GM12892 (cell line): ENCODE results near the gene BICC1.

Experiments used
- DNase-seq: peaks from one replicate; pipeline ENCODE4 v3.0.0; 2011; ENCODE audit not compliant: insufficient read length
- FAIRE-seq: peaks from 2 replicates; lab custom pipeline; 2011; peaks lifted over from hg19 to GRCh38; lab: Jason Lieb, UNC
- POLR2A ChIP-seq: IDR thresholded peaks from 2 replicates; pipeline ENCODE4 v1.6.1; 2011; ENCODE audit warnings: low read depth, low read length, control low read depth
- POLR2AphosphoS5 ChIP-seq: IDR thresholded peaks from 2 replicates; pipeline ENCODE4 v1.6.1; 2011; ENCODE audit warnings: low read depth, low read length, control low read depth
- TAF1 ChIP-seq: IDR thresholded peaks from 2 replicates; pipeline ENCODE4 v1.6.1; 2011; ENCODE audit warnings: low read depth, mild to moderate bottlenecking, control low read depth, low read length, borderline replicate concordance

The BICC1 gene

GRCh38 chr10:58555170-58555929 is 42.7 kb downstream of the BICC1 start:
- FAIRE-seq (no peak), DNase-seq (no peak)
- no peak for TF ChIP-seq TAF1
- no peak for TF ChIP-seq POLR2A
- no peak for TF ChIP-seq POLR2AphosphoS5

GRCh38 chr10:58555930-58556311 is 43.2 kb downstream of the BICC1 start:
- TF ChIP-seq POLR2AphosphoS5 (no peak), POLR2A (no peak), TAF1 (no peak)
- no peak for DNase-seq
- no peak for FAIRE-seq

DNA sequence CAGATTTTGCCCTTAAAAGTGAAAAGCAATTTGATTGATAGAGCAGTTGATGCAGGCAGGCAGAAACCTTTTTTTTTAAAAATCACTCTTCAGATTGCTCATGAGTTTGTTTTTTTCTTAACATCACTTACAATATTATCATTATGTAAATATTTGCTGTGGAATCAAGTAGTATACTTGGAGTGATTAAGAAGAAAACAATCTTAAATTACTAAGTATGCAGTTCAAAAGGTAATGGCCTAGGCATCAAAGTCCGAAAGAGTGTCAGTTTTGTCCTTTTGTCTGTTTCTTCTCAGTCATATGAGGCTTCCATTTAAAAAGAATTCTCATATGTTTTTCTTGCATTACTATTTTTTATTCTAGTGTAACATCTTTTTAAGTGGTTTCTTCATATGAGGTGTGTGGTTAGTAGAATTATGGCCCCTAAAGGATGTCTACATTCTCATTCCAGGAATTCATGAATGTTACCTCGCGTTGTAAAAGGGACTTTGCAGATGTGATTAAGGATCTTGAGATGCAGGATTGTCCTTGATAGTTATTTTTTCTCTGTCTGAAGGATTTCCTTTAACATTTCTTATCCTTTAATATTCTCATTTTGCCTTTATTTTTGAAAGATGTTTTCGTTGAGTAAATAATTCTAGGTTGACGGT is 44.0 kb downstream of the BICC1 start:
- FAIRE-seq (peak; percentile 17), DNase-seq (no peak)
- TF ChIP-seq POLR2A (no peak), TAF1 (no peak), POLR2AphosphoS5 (no peak)

DNA sequence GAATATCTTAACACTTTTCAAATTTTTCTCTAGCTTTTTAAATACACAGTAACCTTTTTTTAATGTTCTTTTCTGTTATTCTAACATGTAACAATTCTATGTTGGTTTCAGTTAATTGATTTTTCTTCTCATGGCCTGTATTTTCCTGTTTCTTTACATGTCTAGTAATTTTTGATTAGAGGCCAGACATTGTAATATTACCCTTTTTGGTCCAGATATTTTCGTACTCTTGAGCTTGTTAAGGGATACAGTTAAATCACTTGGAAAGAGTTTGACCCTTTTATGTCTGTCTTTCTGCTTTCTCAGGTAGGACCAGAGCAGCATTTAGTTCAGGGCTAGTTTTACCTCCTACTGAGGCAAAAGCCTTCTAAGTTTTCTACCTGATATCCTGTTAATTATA is 45.0 kb downstream of the BICC1 start:
- no peak for DNase-seq
- TF ChIP-seq POLR2AphosphoS5 (no peak), POLR2A (no peak), TAF1 (no peak)
- FAIRE-seq: no peak

- FAIRE-seq: no peak
- DNase-seq: no peak
- TF ChIP-seq POLR2AphosphoS5: no peak
Observed at GRCh38 chr10:58560068-58560467, 47.4 kb downstream of the BICC1 start.

- DNase-seq (no peak), FAIRE-seq (no peak)
- no peak for TF ChIP-seq TAF1
- TF ChIP-seq POLR2A: no peak
Observed at GRCh38 chr10:58565271-58565670, 52.6 kb downstream of the BICC1 start.

DNA sequence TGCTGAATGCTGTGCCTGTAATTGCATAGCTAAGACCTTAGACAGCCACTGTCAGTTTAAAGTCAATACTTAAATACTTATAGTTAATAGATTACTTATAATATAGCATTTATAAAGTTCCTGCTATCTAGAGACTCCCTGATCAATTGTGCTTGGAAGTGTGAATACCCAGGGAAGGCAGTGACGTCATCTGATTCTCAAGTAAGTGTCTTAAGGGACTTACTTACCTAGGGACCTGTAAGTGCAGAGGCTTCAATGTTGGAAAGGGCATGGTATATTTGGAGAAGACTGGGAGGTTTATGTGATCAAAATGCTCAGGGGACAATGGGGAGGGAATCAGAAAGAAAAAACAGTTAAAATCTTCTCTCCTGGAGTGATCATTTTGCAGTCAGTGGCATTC is 55.0 kb downstream of the BICC1 start:
- FAIRE-seq (no peak), DNase-seq (no peak)
- TF ChIP-seq POLR2A (no peak), TAF1 (no peak), POLR2AphosphoS5 (no peak)

- FAIRE-seq (no peak), DNase-seq (no peak)
- no peak for TF ChIP-seq POLR2A
- TF ChIP-seq POLR2AphosphoS5: no peak
- no peak for TF ChIP-seq TAF1
Observed at GRCh38 chr10:58568428-58568935, 55.8 kb downstream of the BICC1 start.

DNA sequence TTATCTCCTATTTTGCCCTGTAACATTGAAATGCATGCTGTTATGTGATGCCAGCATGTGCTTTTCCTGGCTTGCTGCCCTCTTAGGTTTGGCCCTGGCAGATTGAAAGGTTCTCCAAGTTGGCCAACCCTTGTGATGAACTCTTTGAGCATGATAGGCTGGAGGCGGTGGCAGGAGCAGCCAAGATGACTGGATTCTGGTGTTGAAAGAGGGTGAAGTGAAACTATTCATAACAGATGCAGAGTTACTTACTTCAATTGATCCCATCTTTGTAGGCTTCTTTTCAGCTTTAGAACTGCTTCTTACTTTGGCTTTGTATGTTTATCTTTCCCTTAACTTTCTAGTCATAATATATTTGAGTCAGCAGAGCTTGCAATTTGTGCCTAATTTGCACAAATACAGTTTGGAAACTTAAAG is 57.6 kb downstream of the BICC1 start:
- DNase-seq (no peak), FAIRE-seq (no peak)
- no peak for TF ChIP-seq POLR2AphosphoS5
- no peak for TF ChIP-seq TAF1
- TF ChIP-seq POLR2A: no peak

- FAIRE-seq (no peak), DNase-seq (no peak)
- TF ChIP-seq POLR2A (no peak), POLR2AphosphoS5 (no peak), TAF1 (no peak)
Observed at GRCh38 chr10:58570979-58571378, 58.3 kb downstream of the BICC1 start.

- no peak for DNase-seq
- FAIRE-seq: no peak
- TF ChIP-seq TAF1 (no peak), POLR2AphosphoS5 (no peak), POLR2A (no peak)
Observed at GRCh38 chr10:58573144-58573543, 60.5 kb downstream of the BICC1 start.

GRCh38 chr10:58574058-58574457 is 61.4 kb downstream of the BICC1 start:
- DNase-seq (no peak), FAIRE-seq (no peak)
- TF ChIP-seq TAF1 (no peak), POLR2A (no peak), POLR2AphosphoS5 (no peak)
